Heart right ventricle (tissue), 16 donors: Measurements from ENCODE around the gene PTGES3L. TPM values are rescaled to one million over a fixed set of nuclear protein-coding genes. Genes with fewer than 3 reads are reported as not detected.
"Not testable (repeated sequence)": the region's sequence is repeated elsewhere in the genome, so short reads cannot be mapped to it uniquely, and the experiment has no call there.

Experiments used
- ATAC-seq, 8 donors: fragments of 200-7000 bp; cut with Tn5 transposase; one replicate each; pipeline ENCODE4 v1.9.1; 2020; ENCODE audit warnings: mild to moderate bottlenecking in 8 of 8, moderate library complexity in 8 of 8, moderate number of reproducible peaks in 1 of 8
- DNase-seq, 2 donors: peaks; one replicate each; pipeline ENCODE4 v3.0.0-alpha.2; 2020
- H3K27ac ChIP-seq, 10 donors: fragments of 200-600 bp; sonication (generic) in 2 of 10; one replicate each; pipeline versions ENCODE4 v1.5.0 to v1.8.0; 2020 to 2022; ENCODE audit warnings: mild to moderate bottlenecking in 3 of 10
- H3K27me3 ChIP-seq, 7 donors: fragments of 200-600 bp; one replicate each; pipeline ENCODE4 v1.8.0; 2021 to 2022; ENCODE audit warnings: mild to moderate bottlenecking in 2 of 7
- H3K36me3 ChIP-seq, 9 donors: fragments of 200-600 bp; sonication (generic) in 1 of 9; one replicate each; pipeline versions ENCODE4 v1.5.0 to v1.8.0; 2020 to 2022; ENCODE audit warnings: mild to moderate bottlenecking in 2 of 9
- H3K4me1 ChIP-seq, 9 donors: fragments of 200-600 bp; sonication (generic) in 1 of 9; one replicate each; pipeline versions ENCODE4 v1.5.0 to v1.8.0; 2020 to 2022; ENCODE audit warnings: mild to moderate bottlenecking in 4 of 9
- H3K4me3 ChIP-seq, 10 donors: fragments of 200-600 bp; sonication (generic) in 2 of 10; one replicate each; pipeline versions ENCODE4 v1.5.0 to v1.8.0; 2020 to 2022; ENCODE audit warnings: mild to moderate bottlenecking in 7 of 10, moderate library complexity in 2 of 10
- H3K9me3 ChIP-seq, 11 donors: fragments of 200-600 bp in 10 of 11; sonication (generic) in 2 of 11; one replicate each; pipeline versions ENCODE4 v1.5.0 to v1.8.0; 2013 to 2022; ENCODE audit warnings: mild to moderate bottlenecking in 2 of 11, control low read depth in 1 of 11, moderate library complexity in 1 of 11
- WGBS, 2 donors: extraction: QIAGEN DNeasy Blood & Tissue Kit; methylation state at CpG; one replicate each; pipeline ENCODE4 v1.1.7; 2013; ENCODE audit warnings: inconsistent platforms in 1 of 2; 5-methylcytosine and 5-hydroxymethylcytosine counted together
- intact Hi-C, 10 donors: fragments of 100-400 bp; cut with DNase I; formaldehyde crosslinking; loops; one replicate each; pipeline versions ENCODE4 v1.11.1 to v1.14.2; 2022
- polyA plus RNA-seq, 2 donors: library from polyadenylated mRNA; stranded (reverse); fragments of 200-250 nt; gene quantifications; one replicate each; pipeline ENCODE4 v1.2.3, GENCODE V29; 2013
- total RNA-seq, 10 donors: library from RNA; stranded (reverse); fragmentation: NEBNext Ultra II Directional in 3 of 10; extraction: Animal tissue kit (Norgen Biotek cat#: 25700) in 3 of 10; gene quantifications; one replicate each; pipeline versions ENCODE4 v1.2.1 to v1.2.4, GENCODE V29; 2021 to 2023
- TF ChIP-seq, protein P1 (sequence below), 9 donors: fragments of 200-600 bp; sonication (generic) in 2 of 9; IDR thresholded peaks; one replicate each; pipeline versions ENCODE4 v1.5.0 to v1.8.0; 2021 to 2022; ENCODE audit warnings: antibody characterized with exemption in 9 of 9, mild to moderate bottlenecking in 5 of 9, moderate library complexity in 1 of 9
- donor health status: Arrhythmogenic right ventricular cardiomyopathy.
- donor health status: ischemic (EF 13 %, LVEDD 7.1; RV severe dilation, severe dysfunction).
- donor health status: healthy with polysubstance abuse.
- donor health status: DM: no; HTN: yes; CAD: no.
- donor health status: DM: no; HTN: no; CAD: no.
- donor health status: ischemic (EF 25% LVEDD 6.9; RV normal size, moderate dysfunction).
- donor health status: ischemic (EF 25% LVEDD 5.7; RV mildly dilated, moderate dysfunction).
- donor health status: healthy.
- donor health status: DM: yes; HTN: yes; CAD: no.
- donor health status: Ischemic cardiomyopathy.
- donor health status: ischemic (EF 35%, LVEDD 5.7; RV mildly dilated, moderate dysfunction).
- donor health status: nonischemic (EF 11% LVEDD 7.7; RV severe dilation, severe dysfunction).
- donor health status: DM: yes; HTN: yes; CAD: no.
- donor health status: PGD.
- donor health status: ischemic (EF 29% LVEDD 5.4; RV normal size, mild dysfunction).
- donor health status: nonischemic (EF 23%, LVEDD 6.1; RV moderate dilation, normal function).

Gene PTGES3L
- total and polyA plus RNA-seq, 12 donors: 33.9 to 58.8 (median 40.5) TPM

GRCh38 chr17:43003542-43004172 is 23.8 kb upstream of the PTGES3L start:
- Histone ChIP-seq H3K4me3 (no peak overlapping the region), H3K27me3 (no peaks in the 10 kb centered on the region), H3K36me3 (peaks cover 0 to 59% (median 38%) of the 10 kb centered on the region in 9 donors), H3K4me1 (peaks cover 5 to 63% (median 31%) of the 10 kb centered on the region in 9 donors), H3K9me3 (no peaks in the 10 kb centered on the region), H3K27ac (no peak overlapping the region)
- ATAC-seq (peak in 1 of 8 donors; percentile 14), DNase-seq (no peak)
- 80 to 85% methylated on average over 5 of the region's 5 CpGs for WGBS, 2 donors
- intact Hi-C loops: no loop called here
- TF ChIP-seq, protein P1, sequence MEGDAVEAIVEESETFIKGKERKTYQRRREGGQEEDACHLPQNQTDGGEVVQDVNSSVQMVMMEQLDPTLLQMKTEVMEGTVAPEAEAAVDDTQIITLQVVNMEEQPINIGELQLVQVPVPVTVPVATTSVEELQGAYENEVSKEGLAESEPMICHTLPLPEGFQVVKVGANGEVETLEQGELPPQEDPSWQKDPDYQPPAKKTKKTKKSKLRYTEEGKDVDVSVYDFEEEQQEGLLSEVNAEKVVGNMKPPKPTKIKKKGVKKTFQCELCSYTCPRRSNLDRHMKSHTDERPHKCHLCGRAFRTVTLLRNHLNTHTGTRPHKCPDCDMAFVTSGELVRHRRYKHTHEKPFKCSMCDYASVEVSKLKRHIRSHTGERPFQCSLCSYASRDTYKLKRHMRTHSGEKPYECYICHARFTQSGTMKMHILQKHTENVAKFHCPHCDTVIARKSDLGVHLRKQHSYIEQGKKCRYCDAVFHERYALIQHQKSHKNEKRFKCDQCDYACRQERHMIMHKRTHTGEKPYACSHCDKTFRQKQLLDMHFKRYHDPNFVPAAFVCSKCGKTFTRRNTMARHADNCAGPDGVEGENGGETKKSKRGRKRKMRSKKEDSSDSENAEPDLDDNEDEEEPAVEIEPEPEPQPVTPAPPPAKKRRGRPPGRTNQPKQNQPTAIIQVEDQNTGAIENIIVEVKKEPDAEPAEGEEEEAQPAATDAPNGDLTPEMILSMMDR (IDR thresholded peaks at IDR 0.05): no peak

- H3K27me3 ChIP-seq, DNase-seq, H3K4me3 ChIP-seq, ATAC-seq, intact Hi-C loops, H3K9me3 ChIP-seq: not testable (repeated sequence)
- peaks cover 5 to 45% (median 22%) of the 10 kb centered on the region in 9 donors for H3K4me1 ChIP-seq
- peaks cover 0 to 59% (median 38%) of the 10 kb centered on the region in 9 donors for H3K36me3 ChIP-seq
- 93 to 94% methylated on average over 13 of the region's 13 CpGs for WGBS, 2 donors
- H3K27ac ChIP-seq: peak overlapping the region in 2 of 10 donors; percentile 9 to 34
Observed at GRCh38 chr17:43000894-43001293, 21.0 kb upstream of the PTGES3L start.

GRCh38 chr17:42999003-42999525 is 19.2 kb upstream of the PTGES3L start:
- intact Hi-C loops: loop anchor here in 3 of 10 donors (2.0 to 5.0 kb wide), 3 partner anchors 18 to 172 kb away; partner anchors contain the start of genes NBR1 (in 1 of the 3), PSME3 (in 1 of the 3), PTGES3L (in 1 of the 3) and RUNDC1 (in 1 of the 3)
- WGBS, 2 donors: 10 to 11% methylated on average over 10 of the region's 10 CpGs
- TF ChIP-seq, protein P1 (IDR thresholded peaks at IDR 0.05): no peak

GRCh38 chr17:42997984-42998938 is 18.4 kb upstream of the PTGES3L start, which contains the start of gene RPL27:
TSS of gene RPL27 (plus strand) at chr17:42998419. CDS start at chr17:42998751, 332 bp downstream.
- peak; percentile 95 to 99 for DNase-seq
- Histone ChIP-seq H3K4me3 (peak within 1 kb of the TSS; percentile 69 to 94 (median 84)), H3K27ac (peak within 1 kb of the TSS; percentile 63 to 96 (median 88)), H3K9me3 (no peaks in the 10 kb centered on the region), H3K36me3 (peaks cover 0 to 62% (median 33%) of the 10 kb centered on the region in 9 donors), H3K27me3 (no peaks in the 10 kb centered on the region), H3K4me1 (peaks cover 5 to 45% (median 22%) of the 10 kb centered on the region in 9 donors)
- 0% methylated on average over 49 of the region's 49 CpGs for WGBS, 2 donors
- intact Hi-C loops: loop anchor here in 4 of 10 donors (1.0 to 5.0 kb wide), 4 partner anchors 17 to 173 kb away; partner anchors contain the start of genes PTGES3L (in 2 of the 4), RUNDC1 (in 2 of the 4), NBR1 (in 1 of the 4) and PSME3 (in 1 of the 4)
- peak; percentile 97 to 99 (median 99) for ATAC-seq
- TF ChIP-seq, protein P1 (IDR thresholded peaks at IDR 0.05): peak; percentile 77 to 94 (median 89)

More at GRCh38 chr17:42999003-42999525, 19.2 kb upstream of the PTGES3L start:
- H3K27ac ChIP-seq: peak overlapping the region in 9 of 10 donors; percentile 80 to 96 (median 89)
- H3K36me3 ChIP-seq: peaks cover 0 to 61% (median 38%) of the 10 kb centered on the region in 9 donors
- no peaks in the 10 kb centered on the region for H3K27me3 ChIP-seq
- peak overlapping the region; percentile 69 to 94 (median 84) for H3K4me3 ChIP-seq
- no peak for ATAC-seq
- no peak for DNase-seq
- H3K9me3 ChIP-seq: no peaks in the 10 kb centered on the region
- peaks cover 5 to 45% (median 22%) of the 10 kb centered on the region in 9 donors for H3K4me1 ChIP-seq
